OCI-LY3 (cell line): Measurements from ENCODE around the gene MUC6.

Source experiments
- H2AFZ ChIP-seq: fragments of 200-600, 300-600 bp; shearing (Covaris generic); 2 replicates; pipeline ENCODE4 v1.6.0; 2014; ENCODE audit warnings: antibody characterized with exemption, low read depth, low read length
- H3K27ac ChIP-seq: fragments of 200-600, 300-600 bp; sonication (generic); 2 replicates; pipeline ENCODE4 v1.5.1; 2014; ENCODE audit warnings: mild to moderate bottlenecking, low read length, moderate library complexity, mixed read lengths
- H3K27me3 ChIP-seq: fragments of 200-600, 300-600 bp; sonication (generic); 2 replicates; pipeline ENCODE4 v1.6.1; 2014; ENCODE audit warnings: low read depth, low read length, mixed read lengths
- H3K36me3 ChIP-seq: fragments of 200-600, 300-600 bp; sonication (generic); replicated peaks from 2 replicates; pipeline ENCODE3; 2014; ENCODE audit warnings: low read depth, low read length, mixed read lengths
- H3K4me1 ChIP-seq: fragments of 300-600, 200-600 bp; sonication (generic); 2 replicates; pipeline ENCODE4 v1.6.1; 2014; ENCODE audit warnings: low read length, mixed read lengths
- H3K4me2 ChIP-seq: fragments of 200-600, 300-600 bp; sonication (generic); 2 replicates; pipeline ENCODE4 v1.6.1; 2014; ENCODE audit warnings: low read length, mixed read lengths
- H3K4me3 ChIP-seq: fragments of 300-600, 200-600 bp; sonication (generic); 2 replicates; pipeline ENCODE4 v1.5.1; 2014; ENCODE audit warnings: antibody characterized with exemption, mild to moderate bottlenecking, low read length, moderate library complexity
- H3K79me2 ChIP-seq: fragments of 300-600, 200-600 bp; shearing (Covaris generic); 2 replicates; pipeline ENCODE4 v1.6.1; 2014; ENCODE audit warnings: mild to moderate bottlenecking, low read length, mixed read lengths
- H3K9ac ChIP-seq: fragments of 300-600, 200-600 bp; shearing (Covaris generic); 2 replicates; pipeline ENCODE4 v1.6.0; 2014; ENCODE audit warnings: mild to moderate bottlenecking, low read length, moderate library complexity
- H3K9me3 ChIP-seq: fragments of 200-600, 300-600 bp; shearing (Covaris generic); 2 replicates; pipeline ENCODE4 v1.6.1; 2014; ENCODE audit warnings: low read length, mixed read lengths; ENCODE audit not compliant: insufficient read depth
- H4K20me1 ChIP-seq: fragments of 200-600, 300-600 bp; sonication (generic); 2 replicates; pipeline ENCODE4 v1.6.1; 2016; ENCODE audit warnings: low read length, mixed read lengths; ENCODE audit not compliant: insufficient read depth
- CTCF ChIP-seq: fragments of 200-600, 300-600 bp; sonication (generic); IDR thresholded peaks from 2 replicates; pipeline ENCODE4 v1.5.1; 2014; ENCODE audit warnings: antibody characterized with exemption, low read length, low read depth
- EZH2phosphoT487 ChIP-seq: fragments of 200-600 bp; shearing (Covaris generic); IDR thresholded peaks from 2 replicates; pipeline ENCODE4 v1.6.1; 2018; ENCODE audit warnings: antibody characterized with exemption, mixed run types, low read depth

MUC6 gene

DNA sequence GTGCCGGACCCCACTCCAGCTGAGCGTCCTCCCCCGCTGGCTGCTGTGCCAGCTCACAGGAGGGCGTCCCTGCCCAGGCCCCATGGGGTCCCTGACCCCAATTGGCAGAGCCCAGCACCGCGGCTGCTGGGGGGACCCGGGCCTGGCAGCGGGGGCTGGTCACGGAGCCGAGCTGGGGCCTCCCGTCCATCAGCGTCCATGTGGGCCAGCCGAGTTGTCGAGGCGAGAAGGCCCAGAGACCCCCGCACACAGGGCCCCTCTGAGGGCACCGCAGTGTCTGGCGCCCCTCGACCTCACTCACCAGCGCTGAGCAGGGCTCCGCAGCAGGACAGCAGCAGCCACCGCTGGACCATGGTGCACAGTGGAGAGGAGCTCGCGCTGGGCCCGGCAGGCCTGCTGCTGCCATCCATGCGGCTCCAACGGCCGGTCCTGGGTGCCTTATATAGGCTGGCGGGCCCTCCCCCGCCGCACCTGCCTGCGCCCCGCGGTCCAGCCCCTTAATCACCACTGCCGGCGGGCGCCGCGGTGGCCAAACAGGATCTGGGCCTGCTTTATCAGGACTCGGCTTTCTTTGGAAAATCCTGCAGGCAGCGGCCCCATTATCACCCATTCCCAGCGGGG lies at the start of gene MUC6:
Gene MUC6 (minus strand): TSS at position 416 of the 621 bp plus-strand sequence. CDS start 63 bp downstream, at position 353.
- no peak within 1 kb of the TSS for H2AFZ ChIP-seq
- H3K4me2 ChIP-seq = no peak within 1 kb of the TSS
- no peak within 1 kb of the TSS for H3K4me3 ChIP-seq
- no peaks in the 10 kb centered on the region for H3K36me3 ChIP-seq
- no peaks in the 10 kb centered on the region for H3K9me3 ChIP-seq
- no peak within 1 kb of the TSS for H3K9ac ChIP-seq
- H3K27me3 ChIP-seq = no peaks in the 10 kb centered on the region
- H4K20me1 ChIP-seq = no peaks in the 10 kb centered on the region
- no peaks in the 10 kb centered on the region for H3K79me2 ChIP-seq
- H3K27ac ChIP-seq = no peak within 1 kb of the TSS
- H3K4me1 ChIP-seq = no peaks in the 10 kb centered on the region
- TF ChIP-seq CTCF = no peak
- TF ChIP-seq EZH2phosphoT487 = no peak

DNA sequence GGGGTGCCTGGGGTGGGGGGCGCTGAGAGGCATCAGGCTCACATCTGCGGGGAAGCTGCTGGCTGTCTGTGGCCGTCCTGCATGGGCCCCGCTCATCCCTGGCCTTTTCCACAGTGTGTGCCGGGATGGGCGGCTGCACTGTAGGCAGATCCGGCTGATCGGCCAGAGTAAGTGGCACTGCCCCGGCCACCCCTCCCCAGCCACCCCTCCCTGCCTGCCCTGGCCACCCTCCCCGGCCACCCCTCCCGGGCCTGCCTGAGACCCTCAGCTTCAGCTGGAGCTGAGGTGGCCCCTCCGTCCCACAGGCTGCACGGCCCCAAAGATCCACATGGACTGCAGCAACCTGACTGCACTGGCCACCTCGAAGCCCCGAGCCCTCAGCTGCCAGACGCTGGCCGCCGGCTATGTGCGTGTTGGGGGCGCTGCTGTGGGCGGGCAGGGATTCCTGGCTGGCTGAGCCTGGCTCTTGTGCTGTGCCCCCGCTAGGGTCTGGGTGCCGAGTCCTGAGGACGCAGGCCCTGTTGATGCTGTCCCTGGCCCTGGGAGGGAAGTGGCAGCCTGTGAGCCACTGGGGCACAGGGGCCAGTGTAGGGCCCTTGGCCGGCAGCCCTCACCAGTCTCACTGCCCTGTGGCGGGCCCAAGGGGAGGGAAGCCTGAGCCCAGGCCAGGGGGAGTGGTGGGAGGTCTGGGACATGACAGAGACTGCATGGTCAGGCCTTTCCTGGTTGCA lies 49.1 kb upstream of the MUC6 start:
- no peaks in the 10 kb centered on the region for H3K36me3 ChIP-seq
- no peaks in the 10 kb centered on the region for H3K4me1 ChIP-seq
- no peak overlapping the region for H3K4me2 ChIP-seq
- TF ChIP-seq CTCF (no peak), EZH2phosphoT487 (no peak)
- H2AFZ ChIP-seq = no peak overlapping the region
- no peaks in the 10 kb centered on the region for H3K9me3 ChIP-seq
- no peaks in the 10 kb centered on the region for H3K79me2 ChIP-seq
- no peaks in the 10 kb centered on the region for H4K20me1 ChIP-seq
- H3K27ac ChIP-seq = no peak overlapping the region
- H3K9ac ChIP-seq = no peak overlapping the region
- H3K4me3 ChIP-seq = no peak overlapping the region
- no peaks in the 10 kb centered on the region for H3K27me3 ChIP-seq

DNA sequence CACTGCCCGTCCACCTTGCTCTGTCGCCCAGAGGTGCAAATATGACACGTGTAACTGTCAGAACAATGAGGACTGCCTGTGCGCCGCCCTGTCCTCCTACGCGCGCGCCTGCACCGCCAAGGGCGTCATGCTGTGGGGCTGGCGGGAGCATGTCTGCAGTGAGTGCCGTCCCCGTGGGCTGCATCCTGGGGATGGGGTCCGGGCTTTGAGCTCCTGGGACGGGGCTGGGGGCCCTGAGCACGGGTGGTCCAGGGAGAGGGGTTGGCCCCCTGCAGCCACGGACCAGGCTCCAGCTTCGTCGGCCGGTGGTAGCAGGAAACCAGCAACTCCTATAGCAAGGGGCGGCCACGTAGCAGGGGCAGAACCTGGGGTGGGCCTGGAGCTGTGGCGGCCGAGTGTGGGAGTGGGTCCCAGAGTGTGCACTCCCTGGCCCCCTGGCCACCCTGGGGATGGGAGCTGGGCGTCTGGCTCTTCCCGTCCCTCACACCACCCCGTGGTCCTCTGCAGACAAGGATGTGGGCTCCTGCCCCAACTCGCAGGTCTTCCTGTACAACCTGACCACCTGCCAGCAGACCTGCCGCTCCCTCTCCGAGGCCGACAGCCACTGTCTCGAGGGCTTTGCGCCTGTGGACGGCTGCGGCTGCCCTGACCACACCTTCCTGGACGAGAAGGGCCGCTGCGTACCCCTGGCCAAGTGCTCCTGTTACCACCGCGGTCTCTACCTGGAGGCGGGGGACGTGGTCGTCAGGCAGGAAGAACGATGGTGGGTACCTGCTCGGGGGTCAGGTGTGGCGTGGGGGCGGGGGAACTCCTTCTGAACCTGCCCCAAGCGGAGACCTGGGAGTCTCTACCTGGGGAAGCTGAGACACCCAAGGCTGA lies 48.3 kb upstream of the MUC6 start:
- no peak overlapping the region for H3K27ac ChIP-seq
- no peak for TF ChIP-seq CTCF
- no peak for TF ChIP-seq EZH2phosphoT487

More for the DNA sequence above, 48.3 kb upstream of the MUC6 start:
- no peaks in the 10 kb centered on the region for H3K4me1 ChIP-seq
- no peaks in the 10 kb centered on the region for H3K9me3 ChIP-seq
- no peak overlapping the region for H3K4me2 ChIP-seq
- no peak overlapping the region for H3K9ac ChIP-seq
- H3K36me3 ChIP-seq = no peaks in the 10 kb centered on the region
- no peaks in the 10 kb centered on the region for H3K79me2 ChIP-seq
- no peak overlapping the region for H2AFZ ChIP-seq
- H4K20me1 ChIP-seq = no peaks in the 10 kb centered on the region
- H3K27me3 ChIP-seq = no peaks in the 10 kb centered on the region
- no peak overlapping the region for H3K4me3 ChIP-seq
